CD14-positive monocyte (primary cell): ENCODE results near the gene KCTD2. TPM values are rescaled to one million over a fixed set of nuclear protein-coding genes. Genes with fewer than 3 reads are reported as not detected.

ENCODE experiments used
- DNase-seq, 3 donors: peaks; one replicate each; pipeline ENCODE4 v3.0.0-alpha.2; 2011 to 2022
- H2AFZ ChIP-seq: 2 replicates; pipeline ENCODE4 v1.6.0; 2012; ENCODE audit warnings: mild to moderate bottlenecking, low read depth, low read length, inconsistent platforms; ENCODE audit not compliant: insufficient read depth, poor library complexity, severe bottlenecking
- H3K27ac ChIP-seq, 2 donors: 1 replicate in 1 of 2; 2 replicates in 1 of 2; pipeline ENCODE4 v1.5.1; 2012 to 2013; ENCODE audit warnings: low read length in 2 of 2, control low read depth in 1 of 2, inconsistent platforms in 1 of 2, low read depth in 1 of 2, mild to moderate bottlenecking in 1 of 2
- H3K27me3 ChIP-seq, 2 donors: one replicate each; pipeline versions ENCODE4 v1.6.0 to v1.6.1; 2011 to 2013; ENCODE audit warnings: low read length in 2 of 2; ENCODE audit not compliant: control insufficient read depth in 2 of 2, insufficient read depth in 2 of 2
- H3K36me3 ChIP-seq, 2 donors: replicated peaks in 1 of 2; 1 replicate in 1 of 2; 2 replicates in 1 of 2; pipeline versions ENCODE4 v1.5.1 to v1.6.1; 2012 to 2013; ENCODE audit warnings: low read length in 2 of 2, control low read depth in 1 of 2, inconsistent platforms in 1 of 2, mild to moderate bottlenecking in 1 of 2; ENCODE audit not compliant: insufficient read depth in 2 of 2, control insufficient read depth in 1 of 2
- H3K4me1 ChIP-seq, 2 donors: 1 replicate in 1 of 2; 2 replicates in 1 of 2; pipeline versions ENCODE4 v1.5.1 to v1.6.1; 2012 to 2013; ENCODE audit warnings: low read length in 2 of 2, control low read depth in 1 of 2, inconsistent platforms in 1 of 2, mild to moderate bottlenecking in 1 of 2, moderate library complexity in 1 of 2; ENCODE audit not compliant: insufficient read depth in 2 of 2, control insufficient read depth in 1 of 2
- H3K4me2 ChIP-seq: replicated peaks from 2 replicates; pipeline ENCODE3; 2012; ENCODE audit warnings: low read length, moderate library complexity, mild to moderate bottlenecking; ENCODE audit not compliant: poor library complexity, severe bottlenecking; ENCODE audit errors: extremely low read depth
- H3K4me3 ChIP-seq, 3 experiments: fragments of 200-600 bp in 1 of 3; sonication (generic) in 1 of 3; replicated peaks in 1 of 3; 1 replicate in 2 of 3; 2 replicates in 1 of 3; pipeline ENCODE4 v1.5.1; 2011 to 2013; ENCODE audit warnings: low read length in 3 of 3, mild to moderate bottlenecking in 3 of 3, control low read depth in 2 of 3, low read depth in 2 of 3, inconsistent platforms in 1 of 3, moderate library complexity in 1 of 3
- H3K79me2 ChIP-seq: 2 replicates; pipeline ENCODE4 v1.6.0; 2012; ENCODE audit warnings: mild to moderate bottlenecking, control low read depth, inconsistent platforms, low read length, moderate library complexity; ENCODE audit not compliant: insufficient read depth
- H3K9ac ChIP-seq: 2 replicates; pipeline ENCODE4 v1.6.0; 2017; ENCODE audit warnings: low read length, mild to moderate bottlenecking; ENCODE audit not compliant: insufficient read depth, poor library complexity, severe bottlenecking
- H3K9me3 ChIP-seq, 2 donors: replicated peaks in 1 of 2; 1 replicate in 1 of 2; 2 replicates in 1 of 2; pipeline versions ENCODE4 v1.5.1 to v1.6.1; 2012 to 2013; ENCODE audit warnings: low read length in 2 of 2, control low read depth in 1 of 2; ENCODE audit not compliant: control insufficient read depth in 1 of 2, insufficient read depth in 1 of 2
- H4K20me1 ChIP-seq: 2 replicates; pipeline ENCODE4 v1.6.0; 2012; ENCODE audit warnings: mild to moderate bottlenecking, low read length, control low read depth, moderate library complexity; ENCODE audit not compliant: insufficient read depth
- H3K27ac Mint-ChIP-seq, 7 donors: one replicate each; pipeline ENCODE4 v1.8.0; 2020; ENCODE audit warnings: mild to moderate bottlenecking in 7 of 7, mixed read lengths in 7 of 7, moderate library complexity in 6 of 7, inconsistent platforms in 2 of 7
- H3K27me3 Mint-ChIP-seq, 3 donors: one replicate each; pipeline ENCODE4 v1.8.0; 2021 to 2022; ENCODE audit warnings: low read depth in 3 of 3, mild to moderate bottlenecking in 3 of 3, mixed read lengths in 3 of 3, moderate library complexity in 3 of 3, inconsistent platforms in 1 of 3
- H3K36me3 Mint-ChIP-seq, 2 donors: one replicate each; pipeline ENCODE4 v1.8.0; 2020; ENCODE audit warnings: mixed read lengths in 2 of 2, inconsistent platforms in 1 of 2, mild to moderate bottlenecking in 1 of 2
- H3K4me1 Mint-ChIP-seq: one replicate; pipeline ENCODE4 v1.8.0; 2020; ENCODE audit warnings: mild to moderate bottlenecking, mixed read lengths
- H3K4me3 Mint-ChIP-seq, 2 donors: one replicate each; pipeline ENCODE4 v1.8.0; 2020; ENCODE audit warnings: mild to moderate bottlenecking in 2 of 2, mixed read lengths in 2 of 2, moderate library complexity in 1 of 2
- H3K9me3 Mint-ChIP-seq, 7 donors: one replicate each; pipeline ENCODE4 v1.8.0; 2020 to 2022; ENCODE audit warnings: mixed read lengths in 7 of 7, mild to moderate bottlenecking in 6 of 7, moderate library complexity in 6 of 7, inconsistent platforms in 2 of 7
- WGBS: methylation state at CpG from one replicate; pipeline ENCODE4 v1.1.5; 2013; ENCODE audit warnings: missing lambda C conversion rate; ENCODE audit not compliant: insufficient coverage; 5-methylcytosine and 5-hydroxymethylcytosine counted together
- intact Hi-C, 2 donors: fragments of 100-400 bp; cut with micrococcal nuclease; formaldehyde crosslinking; loops; one replicate each; pipeline versions ENCODE4 v1.15.0 to v1.15.1; 2023
- polyA plus RNA-seq, 3 donors: library from polyadenylated mRNA; depleted of rRNA in 1 of 3; unstranded in 2 of 3; stranded (reverse) in 1 of 3; fragments of 300-500 nt in 2 of 3; fragments of >200 nt in 1 of 3; fragmentation: Illumina TruSeq in 2 of 3; gene quantifications; 1 replicate in 2 of 3; 2 replicates in 1 of 3; pipeline ENCODE4 v1.2.3, GENCODE V29; 2012 to 2021
- TF ChIP-seq, protein P1 (sequence below): fragments of 200-600 bp; IDR thresholded peaks from one replicate; pipeline ENCODE4 v1.8.0; 2022; ENCODE audit warnings: antibody characterized with exemption, mild to moderate bottlenecking

Gene KCTD2
- polyA plus RNA-seq, 3 donors, result 2.8 to 17.0 (median 2.9) TPM

- no peak for DNase-seq
- peak overlapping the region; percentile 94 for H2AFZ ChIP-seq
- H3K9ac ChIP-seq, result no peak overlapping the region
- Mint-ChIP-seq H3K4me1 (peaks cover 64% of the 10 kb centered on the region), H3K27ac (peak overlapping the region in 2 of 7 donors; percentile 53 to 84), H3K36me3 (no peaks in the 10 kb centered on the region), H3K9me3 (peaks cover 0 to 4% (median 0%) of the 10 kb centered on the region in 7 donors), H3K27me3 (peaks cover 0 to 4% (median 1%) of the 10 kb centered on the region in 3 donors), H3K4me3 (peak overlapping the region in 1 of 2 donors; percentile 75)
- TF ChIP-seq, protein P1, sequence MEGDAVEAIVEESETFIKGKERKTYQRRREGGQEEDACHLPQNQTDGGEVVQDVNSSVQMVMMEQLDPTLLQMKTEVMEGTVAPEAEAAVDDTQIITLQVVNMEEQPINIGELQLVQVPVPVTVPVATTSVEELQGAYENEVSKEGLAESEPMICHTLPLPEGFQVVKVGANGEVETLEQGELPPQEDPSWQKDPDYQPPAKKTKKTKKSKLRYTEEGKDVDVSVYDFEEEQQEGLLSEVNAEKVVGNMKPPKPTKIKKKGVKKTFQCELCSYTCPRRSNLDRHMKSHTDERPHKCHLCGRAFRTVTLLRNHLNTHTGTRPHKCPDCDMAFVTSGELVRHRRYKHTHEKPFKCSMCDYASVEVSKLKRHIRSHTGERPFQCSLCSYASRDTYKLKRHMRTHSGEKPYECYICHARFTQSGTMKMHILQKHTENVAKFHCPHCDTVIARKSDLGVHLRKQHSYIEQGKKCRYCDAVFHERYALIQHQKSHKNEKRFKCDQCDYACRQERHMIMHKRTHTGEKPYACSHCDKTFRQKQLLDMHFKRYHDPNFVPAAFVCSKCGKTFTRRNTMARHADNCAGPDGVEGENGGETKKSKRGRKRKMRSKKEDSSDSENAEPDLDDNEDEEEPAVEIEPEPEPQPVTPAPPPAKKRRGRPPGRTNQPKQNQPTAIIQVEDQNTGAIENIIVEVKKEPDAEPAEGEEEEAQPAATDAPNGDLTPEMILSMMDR, result no peak
- no peaks in the 10 kb centered on the region for H4K20me1 ChIP-seq
- no peak overlapping the region for H3K27ac ChIP-seq
- WGBS, result 80% methylated on average over 12 of the region's 17 CpGs
- no peaks in the 10 kb centered on the region for H3K9me3 ChIP-seq
- intact Hi-C loops, result loop anchor here in 1 of 2 donors (5.0 kb wide), 1 partner anchor 34 kb away; no protein-coding TSS in a partner anchor
- peak overlapping the region; percentile 89 for H3K4me2 ChIP-seq
- no peaks in the 10 kb centered on the region for H3K36me3 ChIP-seq
- no peaks in the 10 kb centered on the region for H3K79me2 ChIP-seq
- peaks cover 61 to 63% of the 10 kb centered on the region in 2 donors for H3K4me1 ChIP-seq
- peak overlapping the region in 1 of 3 experiments; percentile 71 for H3K4me3 ChIP-seq
- no peaks in the 10 kb centered on the region for H3K27me3 ChIP-seq
These were observed 31.4 kb downstream of the KCTD2 start for GRCh38 chr17:75078284-75079022.

- Mint-ChIP-seq H3K4me3 (no peak overlapping the region), H3K4me1 (peaks cover 66% of the 10 kb centered on the region), H3K9me3 (peaks cover 0 to 4% (median 0%) of the 10 kb centered on the region in 7 donors), H3K27ac (no peak overlapping the region), H3K27me3 (peaks cover 0 to 4% (median 1%) of the 10 kb centered on the region in 3 donors), H3K36me3 (no peaks in the 10 kb centered on the region)
- Histone ChIP-seq H3K27ac (no peak overlapping the region), H2AFZ (no peak overlapping the region), H3K4me3 (no peak overlapping the region), H3K27me3 (no peaks in the 10 kb centered on the region), H3K4me2 (no peak overlapping the region), H3K9me3 (no peaks in the 10 kb centered on the region), H3K9ac (no peak overlapping the region), H3K36me3 (no peaks in the 10 kb centered on the region), H4K20me1 (no peaks in the 10 kb centered on the region), H3K79me2 (no peaks in the 10 kb centered on the region), H3K4me1 (peaks cover 61 to 63% of the 10 kb centered on the region in 2 donors)
- TF ChIP-seq, protein P1, result no peak
- 96% methylated on average over 8 of the region's 8 CpGs for WGBS
- DNase-seq, result no peak
- intact Hi-C loops, result loop anchor here in 1 of 2 donors (5.0 kb wide), 1 partner anchor 33 kb away; no protein-coding TSS in a partner anchor
These were observed 32.0 kb downstream of the KCTD2 start for GRCh38 chr17:75079023-75079373.
